Breast epithelium (tissue), 4 donors: ENCODE results near the gene SLC49A4. TPM values are rescaled to one million over a fixed set of nuclear protein-coding genes. Genes with fewer than 3 reads are reported as not detected.

Experiments used
- DNase-seq, 2 donors: peaks; one replicate each; pipeline ENCODE4 v3.0.0-alpha.2; 2019; ENCODE audit warnings: low spot score in 2 of 2
- H3K27ac ChIP-seq, 2 donors: fragments of 200-600 bp; sonication (generic) in 1 of 2; one replicate each; pipeline ENCODE4 v1.5.1; 2016 to 2019; ENCODE audit warnings: mild to moderate bottlenecking in 1 of 2
- H3K27me3 ChIP-seq, 2 donors: fragments of 200-600 bp; sonication (generic) in 1 of 2; one replicate each; pipeline versions ENCODE4 v1.5.1 to v1.6.0; 2017 to 2019; ENCODE audit warnings: control low read depth in 1 of 2, mild to moderate bottlenecking in 1 of 2
- H3K36me3 ChIP-seq: fragments of 200-600 bp; one replicate; pipeline ENCODE4 v1.5.1; 2019
- H3K4me1 ChIP-seq, 2 donors: fragments of 200-600 bp; sonication (generic); one replicate each; pipeline ENCODE4 v1.5.1; 2016 to 2019; ENCODE audit warnings: control low read depth in 1 of 2
- H3K4me3 ChIP-seq, 3 donors: fragments of 200-600 bp; sonication (generic); 1 replicate in 2 of 3; 2 replicates in 1 of 3; pipeline ENCODE4 v1.5.1; 2016 to 2019; ENCODE audit warnings: mild to moderate bottlenecking in 3 of 3, moderate library complexity in 2 of 3
- H3K9me3 ChIP-seq, 2 donors: fragments of 200-600 bp; sonication (generic) in 1 of 2; one replicate each; pipeline ENCODE4 v1.5.1; 2016 to 2019; ENCODE audit warnings: control low read depth in 1 of 2
- POLR2A ChIP-seq: fragments of 450-650 bp; IDR thresholded peaks from one replicate; pipeline ENCODE4 v1.6.1; 2016; ENCODE audit warnings: antibody characterized with exemption, mild to moderate bottlenecking, moderate library complexity
- POLR2AphosphoS5 ChIP-seq, 3 donors: sonication (generic); formaldehyde crosslinking; IDR thresholded peaks; one replicate each; pipeline ENCODE4 v1.6.1; 2017; ENCODE audit warnings: antibody characterized with exemption in 3 of 3
- intact Hi-C: fragments of 100-400 bp; cut with DNase I; formaldehyde crosslinking; loops from one replicate; pipeline ENCODE4 v1.15.1; 2023; ENCODE audit warnings: low total_unique reads
- total RNA-seq, 3 donors: library from RNA; depleted of rRNA; stranded (reverse); fragments of >200 nt; gene quantifications; one replicate each; pipeline ENCODE4 v1.1.0, GENCODE V29; 2016
- TF ChIP-seq, protein P1 (sequence below), 3 donors: fragments of 450-650 bp; IDR thresholded peaks; one replicate each; pipeline ENCODE4 v1.5.1; 2016 to 2017; ENCODE audit warnings: antibody characterized with exemption in 3 of 3, mild to moderate bottlenecking in 3 of 3, moderate library complexity in 3 of 3

SLC49A4 gene
- total RNA-seq, 3 donors from 2014 or later = 14.1 to 17.7 (median 17.6) TPM

DNA sequence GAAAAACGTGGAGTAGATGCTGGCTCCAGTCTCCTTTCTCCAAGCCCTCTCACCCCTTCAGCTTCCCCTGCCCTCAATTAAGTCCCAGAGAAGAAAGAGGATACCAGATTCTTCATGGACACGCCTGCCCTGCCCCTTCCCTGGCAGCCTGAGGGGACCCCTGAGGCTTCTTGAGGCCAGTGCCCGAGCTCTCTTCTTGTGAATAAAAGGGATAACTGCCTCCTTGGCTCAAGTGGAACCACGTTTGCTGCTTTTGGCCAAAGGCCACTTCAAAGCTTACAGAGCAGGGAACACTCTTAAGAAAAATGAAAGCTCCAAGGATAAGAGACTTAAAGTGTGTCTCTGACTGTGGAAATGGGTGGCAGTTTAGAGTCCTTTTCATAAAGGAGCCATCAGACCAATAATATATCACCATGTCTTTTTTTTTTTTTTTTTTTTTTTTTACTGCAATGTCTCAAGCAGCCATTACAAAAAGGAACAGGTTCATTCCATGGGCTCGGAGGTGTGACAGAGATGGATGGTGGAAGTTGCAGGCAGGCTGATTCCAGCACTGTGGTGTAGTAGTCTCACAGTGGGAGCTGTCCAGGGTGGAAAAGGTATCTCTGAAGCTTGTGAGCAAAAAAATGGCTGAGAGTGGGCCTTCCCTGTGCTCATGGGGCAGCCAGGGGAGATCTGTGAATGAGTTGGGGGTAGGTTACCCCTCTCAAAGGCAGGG is 123.9 kb downstream of the SLC49A4 start:
- H3K4me3 ChIP-seq = no peak overlapping the region
- H3K27ac ChIP-seq = no peak overlapping the region
- no peaks in the 10 kb centered on the region for H3K9me3 ChIP-seq
- DNase-seq = no peak
- intact Hi-C loops = no loop called here
- no peaks in the 10 kb centered on the region for H3K36me3 ChIP-seq
- TF ChIP-seq POLR2AphosphoS5 (IDR thresholded peaks at IDR 0.05) (no peak), POLR2A (no peak)
- TF ChIP-seq, protein P1, sequence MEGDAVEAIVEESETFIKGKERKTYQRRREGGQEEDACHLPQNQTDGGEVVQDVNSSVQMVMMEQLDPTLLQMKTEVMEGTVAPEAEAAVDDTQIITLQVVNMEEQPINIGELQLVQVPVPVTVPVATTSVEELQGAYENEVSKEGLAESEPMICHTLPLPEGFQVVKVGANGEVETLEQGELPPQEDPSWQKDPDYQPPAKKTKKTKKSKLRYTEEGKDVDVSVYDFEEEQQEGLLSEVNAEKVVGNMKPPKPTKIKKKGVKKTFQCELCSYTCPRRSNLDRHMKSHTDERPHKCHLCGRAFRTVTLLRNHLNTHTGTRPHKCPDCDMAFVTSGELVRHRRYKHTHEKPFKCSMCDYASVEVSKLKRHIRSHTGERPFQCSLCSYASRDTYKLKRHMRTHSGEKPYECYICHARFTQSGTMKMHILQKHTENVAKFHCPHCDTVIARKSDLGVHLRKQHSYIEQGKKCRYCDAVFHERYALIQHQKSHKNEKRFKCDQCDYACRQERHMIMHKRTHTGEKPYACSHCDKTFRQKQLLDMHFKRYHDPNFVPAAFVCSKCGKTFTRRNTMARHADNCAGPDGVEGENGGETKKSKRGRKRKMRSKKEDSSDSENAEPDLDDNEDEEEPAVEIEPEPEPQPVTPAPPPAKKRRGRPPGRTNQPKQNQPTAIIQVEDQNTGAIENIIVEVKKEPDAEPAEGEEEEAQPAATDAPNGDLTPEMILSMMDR (IDR thresholded peaks at IDR 0.05) = no peak
- H3K27me3 ChIP-seq = peaks cover 0 to 47% of the 10 kb centered on the region in 2 donors
- H3K4me1 ChIP-seq = no peaks in the 10 kb centered on the region

DNA sequence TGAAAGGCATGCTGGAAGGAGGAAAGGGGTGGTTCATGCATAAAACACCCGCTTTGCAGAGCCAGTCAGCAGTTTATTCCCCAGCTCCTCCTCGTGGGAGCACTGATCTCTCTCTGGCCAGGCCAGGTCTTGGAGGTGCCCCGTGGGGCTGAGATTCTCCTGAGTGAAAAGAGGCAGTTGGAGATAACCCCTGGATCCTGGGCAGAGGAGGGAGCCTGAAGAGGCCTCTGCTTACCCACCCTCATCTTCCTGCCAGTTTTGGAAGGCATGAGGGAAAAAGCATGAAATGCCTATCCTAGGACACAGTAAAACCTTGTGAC is 124.4 kb downstream of the SLC49A4 start:
- Histone ChIP-seq H3K27me3 (peaks cover 0 to 43% of the 10 kb centered on the region in 2 donors), H3K4me3 (no peak overlapping the region), H3K4me1 (no peaks in the 10 kb centered on the region), H3K9me3 (no peaks in the 10 kb centered on the region), H3K36me3 (no peaks in the 10 kb centered on the region), H3K27ac (no peak overlapping the region)
- no peak for DNase-seq
- TF ChIP-seq POLR2A (no peak), POLR2AphosphoS5 (IDR thresholded peaks at IDR 0.05) (no peak)
- TF ChIP-seq, protein P1 (IDR thresholded peaks at IDR 0.05) = no peak
- intact Hi-C loops = no loop called here

GRCh38 chr3:122920986-122921385 is 126.1 kb downstream of the SLC49A4 start:
- Histone ChIP-seq H3K27ac (no peak overlapping the region), H3K27me3 (peaks cover 0 to 32% of the 10 kb centered on the region in 2 donors), H3K4me3 (no peak overlapping the region), H3K4me1 (no peaks in the 10 kb centered on the region), H3K9me3 (no peaks in the 10 kb centered on the region), H3K36me3 (no peaks in the 10 kb centered on the region)
- no peak for DNase-seq
- intact Hi-C loops = no loop called here
- TF ChIP-seq POLR2AphosphoS5 (IDR thresholded peaks at IDR 0.05) = no peak
- TF ChIP-seq, protein P1 (IDR thresholded peaks at IDR 0.05) = no peak
- TF ChIP-seq POLR2A = no peak

GRCh38 chr3:122921791-122922651 is 127.2 kb downstream of the SLC49A4 start:
- intact Hi-C loops = no loop called here
- no peak for DNase-seq
- H3K4me1 ChIP-seq = no peaks in the 10 kb centered on the region

More at GRCh38 chr3:122921791-122922651, 127.2 kb downstream of the SLC49A4 start:
- Histone ChIP-seq H3K36me3 (no peaks in the 10 kb centered on the region), H3K9me3 (no peaks in the 10 kb centered on the region), H3K4me3 (peak overlapping the region in 2 of 3 donors; percentile 18 to 34), H3K27me3 (peaks cover 0 to 32% of the 10 kb centered on the region in 2 donors), H3K27ac (no peak overlapping the region)
- TF ChIP-seq POLR2A = no peak
- TF ChIP-seq, protein P1 (IDR thresholded peaks at IDR 0.05) = no peak
- no peak for TF ChIP-seq POLR2AphosphoS5 (IDR thresholded peaks at IDR 0.05)
